ENCODE data around the gene LRRK1. TPM values are rescaled to one million over a fixed set of nuclear protein-coding genes. Genes with fewer than 3 reads are reported as not detected.

LRRK1 gene
- total RNA-seq, 1 donor from 2014 or later = 24.9 TPM

DNA sequence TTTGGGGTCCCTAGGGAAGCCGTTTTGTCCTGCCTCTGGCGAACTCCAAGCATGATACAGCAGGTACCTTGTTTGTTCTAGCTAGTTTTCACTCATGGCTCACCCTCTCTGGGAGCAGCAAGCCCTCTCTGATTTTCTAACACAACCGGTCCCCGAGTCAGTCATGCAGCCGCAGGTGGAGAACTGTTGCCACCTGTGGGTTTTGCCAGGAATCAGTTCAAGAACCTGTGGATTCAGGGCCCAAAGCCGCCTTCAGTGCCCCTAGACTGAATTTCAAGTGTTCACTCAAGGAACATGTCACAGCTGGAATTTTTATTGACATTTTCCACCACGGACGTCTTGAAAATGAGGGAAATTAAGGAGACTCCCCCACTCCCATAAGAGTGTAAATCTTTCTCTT, 13.3 kb upstream of the LRRK1 start:
- no peak for DNase-seq (ENCODE audit: low spot score)
- no peak for ATAC-seq
- intact Hi-C loops (cut with DNase I) = no loop called here

DNA sequence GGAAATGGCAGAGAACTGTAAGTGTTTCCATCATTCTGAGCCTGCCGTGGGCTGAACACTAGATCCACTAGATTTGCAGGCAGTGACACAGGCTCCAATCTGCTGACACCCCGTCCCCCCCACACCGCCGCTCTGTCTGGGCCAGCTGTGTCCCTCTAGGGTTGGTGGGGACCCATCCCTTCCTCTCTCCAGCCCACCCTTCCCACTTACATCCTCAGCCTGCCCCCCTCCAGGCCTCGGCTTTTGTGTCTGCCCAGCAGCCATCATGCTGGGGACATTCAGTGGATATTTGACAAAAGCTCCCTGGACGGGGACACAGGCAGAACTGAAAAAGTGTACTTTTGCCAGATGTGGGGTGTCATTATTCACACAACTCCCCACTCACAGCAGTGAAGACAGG, 10.7 kb upstream of the LRRK1 start:
- ATAC-seq (no peak), DNase-seq (ENCODE audit: low spot score) (peak; percentile 40)
- intact Hi-C loops (cut with DNase I) = no loop called here

DNA sequence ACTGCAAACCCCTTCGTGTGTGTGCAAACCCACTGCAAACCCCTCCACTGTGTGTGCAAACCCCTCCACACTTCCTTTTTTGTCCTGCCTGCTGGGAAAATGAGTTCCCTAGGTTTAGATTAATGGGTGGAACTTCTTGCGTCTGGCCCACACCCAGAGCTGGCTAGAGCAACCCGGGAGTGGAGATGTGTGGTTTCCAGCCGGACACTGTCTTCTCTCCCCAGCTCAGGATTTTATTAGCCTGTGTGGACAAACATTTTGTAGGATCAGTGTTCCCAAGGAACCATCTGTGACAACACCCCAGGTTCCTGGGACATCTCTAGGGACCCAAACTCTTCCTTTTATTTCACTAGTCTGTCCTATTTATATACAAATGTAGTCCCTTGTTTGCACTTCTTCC, 9.6 kb upstream of the LRRK1 start:
- ATAC-seq = peak; percentile 63
- intact Hi-C loops (cut with DNase I) = no loop called here

GRCh38 chr15:100909989-100910955, 8.9 kb upstream of the LRRK1 start:
- intact Hi-C loops (cut with DNase I) = no loop called here
- peak; percentile 57 for DNase-seq (ENCODE audit: low spot score)
- peak; percentile 78 for ATAC-seq

More for the DNA sequence above, 9.6 kb upstream of the LRRK1 start:
- peak; percentile 47 for DNase-seq (ENCODE audit: low spot score)

- intact Hi-C loops (cut with DNase I) = no loop called here
- DNase-seq (ENCODE audit: low spot score) = peak; percentile 50
- no peak for ATAC-seq
Observed at GRCh38 chr15:100911086-100911485, 8.1 kb upstream of the LRRK1 start.

GRCh38 chr15:100913961-100914360, 5.2 kb upstream of the LRRK1 start:
- intact Hi-C loops (cut with DNase I) = no loop called here
- DNase-seq (ENCODE audit: low spot score) (peak; percentile 42), ATAC-seq (no peak)

- DNase-seq (ENCODE audit: low spot score) (no peak), ATAC-seq (no peak)
- intact Hi-C loops (cut with DNase I) = loop anchor here (5.0 kb wide), 1 partner anchor 92 kb away; no protein-coding TSS in a partner anchor
Observed at GRCh38 chr15:100914876-100915275, 4.3 kb upstream of the LRRK1 start.

DNA sequence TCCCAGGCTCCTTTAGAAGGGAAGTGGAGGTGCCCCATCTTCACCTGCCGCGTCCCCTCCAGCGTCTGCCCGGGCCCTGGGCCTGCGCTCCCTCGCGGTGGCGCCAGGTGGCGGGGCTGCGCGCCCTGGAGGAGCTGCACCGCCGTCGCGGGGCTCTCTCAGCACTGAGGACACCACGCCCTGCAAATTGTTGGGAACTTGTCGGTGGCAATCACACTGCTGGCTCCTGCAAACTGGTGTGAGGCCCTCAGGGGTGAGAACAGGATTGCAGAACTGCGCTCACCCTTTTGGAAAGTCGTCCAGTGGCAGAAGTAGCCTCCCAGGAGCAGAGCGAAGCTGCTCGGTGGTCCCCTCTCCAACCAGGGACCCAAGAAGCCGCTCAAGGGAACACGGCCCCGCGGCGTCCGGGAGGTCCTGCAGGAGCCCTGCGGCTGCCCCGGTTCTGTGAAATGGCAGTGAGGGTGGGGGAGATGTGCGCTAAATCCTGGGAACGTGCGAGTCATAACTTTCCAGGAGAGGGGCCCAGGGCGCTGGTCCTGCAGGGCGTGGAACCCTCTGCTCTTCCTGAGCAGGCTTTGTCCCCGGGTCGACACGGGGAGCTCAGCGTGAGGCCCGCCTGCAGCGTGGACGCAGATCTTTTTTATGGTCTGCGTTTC, 995 bp upstream of the LRRK1 start:
- ATAC-seq = peak; percentile 94
- DNase-seq (ENCODE audit: low spot score) = peak; percentile 85
- intact Hi-C loops (cut with DNase I) = loop anchor here (5.0 kb wide), 1 partner anchor 89 kb away; no protein-coding TSS in a partner anchor

DNA sequence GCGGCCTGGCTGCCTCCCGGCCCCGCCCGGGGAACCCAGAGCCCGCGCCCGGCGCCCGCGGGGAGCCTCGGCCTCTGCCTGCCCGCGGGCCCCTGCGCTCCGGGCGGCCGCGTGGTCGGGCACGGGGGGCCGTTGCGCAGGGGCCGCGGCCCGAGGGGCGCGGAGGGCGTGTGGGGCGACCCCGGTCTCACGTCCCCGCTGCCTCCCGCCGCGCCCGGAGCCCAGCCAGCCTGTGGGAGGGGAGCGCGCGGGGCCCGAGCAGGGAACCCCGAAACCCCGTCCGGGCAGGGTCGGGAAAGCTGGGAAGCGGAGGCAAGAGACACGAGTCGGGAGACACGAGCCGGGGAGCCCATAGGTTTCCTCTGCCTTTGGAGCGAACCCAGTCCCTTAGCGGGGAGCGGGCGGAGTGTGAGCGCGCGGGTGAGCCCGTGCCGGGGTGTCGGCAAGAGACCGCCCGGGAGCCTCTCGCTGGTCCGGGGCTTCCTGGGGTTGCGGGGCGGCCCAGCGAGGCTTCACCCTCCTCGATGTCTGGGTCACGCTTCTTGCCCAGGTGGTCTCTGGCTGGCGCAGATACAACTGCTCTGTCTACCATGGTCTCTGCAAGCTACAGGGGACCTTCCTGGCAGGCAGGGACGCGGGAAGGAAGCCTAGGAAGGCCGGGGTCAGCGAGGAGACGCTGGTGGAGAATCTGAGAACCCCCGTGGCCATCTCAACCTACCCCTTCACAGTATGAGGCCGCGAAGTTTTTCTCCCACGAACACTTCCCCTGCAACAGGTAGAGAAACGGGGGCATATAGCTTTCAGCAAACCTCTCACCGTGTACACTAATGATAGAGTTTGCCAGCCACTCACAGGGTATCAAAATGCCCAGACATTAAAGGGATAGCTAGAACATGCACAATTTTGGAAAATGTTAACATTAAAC, 586 bp downstream of the LRRK1 start:
- intact Hi-C loops (cut with DNase I) = loop anchor here (5.0 kb wide), 1 partner anchor 88 kb away; no protein-coding TSS in a partner anchor
- peak; percentile 68 for DNase-seq (ENCODE audit: low spot score)
- ATAC-seq = peak; percentile 41

DNA sequence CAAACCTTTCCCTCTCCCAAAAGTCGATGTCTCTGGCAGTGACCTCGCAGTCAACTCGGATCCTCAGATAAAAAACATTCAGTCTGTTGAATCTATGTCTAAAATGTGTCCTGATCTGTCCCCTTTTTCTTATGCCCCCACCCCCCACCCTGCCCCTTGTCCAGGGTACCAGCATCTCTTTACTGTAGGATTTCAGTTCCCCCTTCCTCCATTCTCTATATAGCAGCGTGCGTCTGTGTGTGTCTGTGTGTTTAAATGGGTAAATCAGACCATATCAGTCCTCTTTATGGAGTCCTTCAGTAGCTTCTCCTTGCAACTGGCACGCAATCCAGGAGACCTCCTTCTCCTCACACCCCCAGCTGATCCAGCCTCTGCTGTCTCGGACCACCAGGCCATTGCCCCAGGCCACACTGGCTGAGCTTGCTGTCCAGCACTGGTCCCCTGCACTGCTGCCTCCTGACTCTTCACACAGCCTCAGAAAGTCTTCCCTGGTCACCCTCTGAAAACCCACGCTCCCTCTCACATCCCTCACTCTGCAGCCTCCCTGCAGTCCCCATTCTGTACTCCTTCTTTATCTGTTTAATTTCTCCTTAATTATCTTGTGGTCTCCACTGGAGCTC, 1.5 kb downstream of the LRRK1 start:
- ATAC-seq (no peak), DNase-seq (ENCODE audit: low spot score) (no peak)
- intact Hi-C loops (cut with DNase I) = no loop called here

GRCh38 chr15:100922192-100923040, 3.3 kb downstream of the LRRK1 start:
- intact Hi-C loops (cut with DNase I) = no loop called here
- ATAC-seq = no peak

DNA sequence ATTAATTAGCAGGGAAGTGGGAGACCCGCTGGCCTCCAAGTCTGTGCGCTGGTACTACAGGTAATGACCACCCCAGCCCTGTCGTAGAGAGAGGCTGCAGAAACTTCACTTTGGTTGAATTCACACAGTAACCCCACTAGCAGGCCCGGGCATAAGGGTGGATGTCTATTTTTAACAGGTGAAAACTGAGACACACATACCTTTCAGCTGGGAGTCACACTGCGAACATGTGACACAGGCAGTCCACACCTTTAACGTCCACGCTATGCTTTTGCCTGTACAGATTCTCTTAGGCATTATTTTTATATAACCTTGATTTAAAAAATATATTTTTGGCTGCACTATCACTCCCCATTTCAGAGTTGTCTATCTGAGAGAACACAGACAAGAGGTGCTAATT, 3.9 kb downstream of the LRRK1 start:
- intact Hi-C loops (cut with DNase I) = no loop called here
- no peak for ATAC-seq
- DNase-seq (ENCODE audit: low spot score) = no peak

More at GRCh38 chr15:100922192-100923040, 3.3 kb downstream of the LRRK1 start:
- DNase-seq (ENCODE audit: low spot score) = no peak

GRCh38 chr15:100923902-100924301, 4.7 kb downstream of the LRRK1 start:
- no peak for ATAC-seq
- no peak for DNase-seq (ENCODE audit: low spot score)
- intact Hi-C loops (cut with DNase I) = no loop called here

- no peak for ATAC-seq
- intact Hi-C loops (cut with DNase I) = no loop called here
Observed at GRCh38 chr15:100924436-100924835, 5.3 kb downstream of the LRRK1 start.

GRCh38 chr15:100925480-100925879, 6.3 kb downstream of the LRRK1 start:
- intact Hi-C loops (cut with DNase I) = no loop called here
- no peak for DNase-seq (ENCODE audit: low spot score)
- ATAC-seq = no peak

More at GRCh38 chr15:100924436-100924835, 5.3 kb downstream of the LRRK1 start:
- DNase-seq (ENCODE audit: low spot score) = no peak

DNA sequence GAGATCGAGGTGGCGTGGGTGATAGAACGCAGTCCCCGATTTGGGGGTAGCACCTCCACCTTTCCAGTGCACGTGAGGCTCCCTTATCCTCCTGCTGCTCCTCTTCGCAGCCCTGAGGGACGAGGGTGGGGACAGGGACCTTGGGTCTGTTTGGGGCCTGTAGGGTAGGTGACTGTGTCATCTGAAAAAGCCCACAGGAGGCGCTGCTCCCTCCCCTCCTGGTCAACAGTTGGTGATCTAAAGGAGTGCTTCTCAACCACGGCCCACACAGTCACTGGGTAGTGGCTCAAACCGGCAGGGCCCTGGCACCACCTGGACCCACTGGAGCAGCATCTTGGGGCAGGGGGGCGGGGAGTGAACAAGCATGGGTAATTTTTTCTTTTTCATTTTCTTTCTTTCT, 7.1 kb downstream of the LRRK1 start:
- DNase-seq (ENCODE audit: low spot score) (no peak), ATAC-seq (no peak)
- intact Hi-C loops (cut with DNase I) = no loop called here

DNA sequence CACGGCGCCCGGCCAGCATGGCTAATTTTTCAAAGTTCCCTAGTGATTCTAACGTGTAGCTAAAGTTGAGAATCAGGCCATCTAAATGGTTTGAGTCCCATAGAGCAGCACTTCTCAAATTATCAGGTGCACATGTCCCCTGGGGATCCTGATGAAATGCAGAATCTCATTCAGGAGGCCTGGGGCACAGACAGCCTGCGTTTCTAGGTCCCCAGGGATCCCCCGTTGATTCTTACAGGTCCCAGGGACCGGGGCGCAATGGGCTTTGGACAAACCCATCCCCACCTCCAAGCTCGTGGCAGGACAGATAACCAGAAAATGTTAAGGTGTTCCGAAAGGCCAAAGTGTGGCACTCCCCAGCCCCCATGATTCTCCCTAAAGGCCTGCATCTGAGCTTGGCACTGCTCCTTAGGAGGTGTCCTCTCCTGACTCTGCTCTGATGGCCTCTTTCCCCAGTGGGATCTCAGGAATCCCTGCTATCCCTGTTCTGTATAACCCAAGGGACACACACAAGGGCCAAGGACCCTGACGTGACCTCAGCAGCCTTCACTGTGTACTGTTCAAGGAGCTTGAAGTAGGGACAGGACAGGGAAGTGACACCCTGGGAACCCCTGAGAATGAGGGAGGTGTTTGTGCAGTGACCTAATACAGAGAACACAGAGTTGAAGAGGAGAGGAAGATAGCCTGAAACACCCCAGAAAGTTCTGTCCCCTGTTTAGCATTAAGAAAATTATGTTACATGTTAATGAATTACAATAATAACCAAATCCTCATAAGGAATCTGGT, 8.0 kb downstream of the LRRK1 start:
- ATAC-seq = no peak
- intact Hi-C loops (cut with DNase I) = no loop called here
- no peak for DNase-seq (ENCODE audit: low spot score)

Data from sciatic nerve (tissue), 2 donors.